ENCODE measurements around the gene UBD. TPM values are rescaled to one million over a fixed set of nuclear protein-coding genes. Genes with fewer than 3 reads are reported as not detected.

Gene UBD
- total RNA-seq, result not detected in 2 replicates

GRCh38 chr6:29559524-29560287, at the start of gene UBD:
Gene UBD, minus strand, starts transcription at chr6:29559732. Its CDS starts 31 bp downstream, at chr6:29559701.

GRCh38 chr6:29584821-29585220, 25.3 kb upstream of the UBD start, which contains the start of gene OR2H2:
Gene OR2H2, plus strand, starts transcription at chr6:29585121. Its CDS starts 2,824 bp downstream, at chr6:29587945.

Other genes starting within 250 kb of the UBD start
- gene OR5V1, start 190.9 kb downstream of the UBD start, total RNA-seq, result not detected in 2 replicates
- not detected in 2 replicates for gene OR12D3, start 184.4 kb downstream of the UBD start, total RNA-seq
- gene OR12D2, start 164.1 kb downstream of the UBD start, total RNA-seq, result not detected in 2 replicates
- not detected in 2 replicates for gene OR12D1, start 144.8 kb downstream of the UBD start, total RNA-seq
- gene OR10C1, start 120.4 kb downstream of the UBD start, total RNA-seq, result not detected in 2 replicates
- gene OR11A1, start 102.7 kb downstream of the UBD start, total RNA-seq, result not detected in 2 replicates
- not detected in 2 replicates for gene OR2H1, start 102.6 kb downstream of the UBD start, total RNA-seq
- not detected in 2 replicates for gene MAS1L, start 71.8 kb downstream of the UBD start, total RNA-seq
- gene OR2H2, start 25.4 kb upstream of the UBD start, total RNA-seq, result not detected in 2 replicates
- 3.1 and 7.7 TPM in 2 replicates for gene GABBR1, start 73.5 kb upstream of the UBD start, total RNA-seq
- gene MOG, start 97.4 kb upstream of the UBD start, total RNA-seq, result not detected in 2 replicates
- 12.7 and 14.2 TPM in 2 replicates for gene ZFP57, start 121.4 kb upstream of the UBD start, total RNA-seq
- 10.9 and 21.6 TPM in 2 replicates for gene HLA-F, start 163.7 kb upstream of the UBD start, total RNA-seq